GM21619 (cell line): ENCODE data around the gene TMX1.

Experiments
- ATAC-seq: cut with Tn5 transposase; IDR thresholded peaks from one replicate; pipeline ENCODE4 v1.9.1; 2021; ENCODE audit not compliant: unreplicated experiment

The TMX1 gene

GRCh38 chr14:51242545-51243490 is 2.8 kb downstream of the TMX1 start:
- no peak for ATAC-seq

- no peak for ATAC-seq
Observed at GRCh38 chr14:51244591-51244990, 4.5 kb downstream of the TMX1 start.

- ATAC-seq = no peak
Observed at GRCh38 chr14:51246032-51246431, 6.0 kb downstream of the TMX1 start.

- peak; percentile 87 for ATAC-seq
Observed at GRCh38 chr14:51248016-51248987, 8.3 kb downstream of the TMX1 start.

GRCh38 chr14:51251486-51251885 is 11.4 kb downstream of the TMX1 start:
- ATAC-seq = no peak

- no peak for ATAC-seq
Observed at GRCh38 chr14:51253880-51254279, 13.8 kb downstream of the TMX1 start.

GRCh38 chr14:51258280-51258679 is 18.2 kb downstream of the TMX1 start:
- no peak for ATAC-seq

GRCh38 chr14:51258788-51259187 is 18.7 kb downstream of the TMX1 start:
- ATAC-seq = no peak

- ATAC-seq = no peak
Observed at GRCh38 chr14:51260225-51260624, 20.2 kb downstream of the TMX1 start.

- no peak for ATAC-seq
Observed at GRCh38 chr14:51261151-51261550, 21.1 kb downstream of the TMX1 start.

- ATAC-seq = no peak
Observed at GRCh38 chr14:51262868-51263267, 22.8 kb downstream of the TMX1 start.

- no peak for ATAC-seq
Observed at GRCh38 chr14:51269634-51270033, 29.6 kb downstream of the TMX1 start.

GRCh38 chr14:51276605-51277004 is 36.6 kb downstream of the TMX1 start:
- no peak for ATAC-seq

GRCh38 chr14:51277753-51278415 is 37.8 kb downstream of the TMX1 start:
- ATAC-seq = no peak

- ATAC-seq = no peak
Observed at GRCh38 chr14:51282517-51282916, 42.5 kb downstream of the TMX1 start.

GRCh38 chr14:51283402-51284085 is 43.5 kb downstream of the TMX1 start:
- peak; percentile 47 for ATAC-seq

- no peak for ATAC-seq
Observed at GRCh38 chr14:51284241-51284640, 44.2 kb downstream of the TMX1 start.

- ATAC-seq = peak; percentile 71
Observed at GRCh38 chr14:51285120-51285519, 45.1 kb downstream of the TMX1 start.

GRCh38 chr14:51289169-51289568 is 49.1 kb downstream of the TMX1 start:
- ATAC-seq = no peak

- no peak for ATAC-seq
Observed at GRCh38 chr14:51290132-51290531, 50.1 kb downstream of the TMX1 start.
